ENCODE results near the gene DPH3. TPM values are rescaled to one million over a fixed set of nuclear protein-coding genes. Genes with fewer than 3 reads are reported as not detected.

DPH3 gene
- total RNA-seq, 2 donors from 2014 or later: 34.5 to 36.4 TPM

- H3K9me3 Mint-ChIP-seq: no peaks in the 10 kb centered on the region
- no peaks in the 10 kb centered on the region for H3K27me3 ChIP-seq (ENCODE audit: control insufficient read depth, insufficient read depth, low read length, poor library complexity, severe bottlenecking)
- DNase-seq: no peak
- peaks cover 8% of the 10 kb centered on the region for H3K27me3 Mint-ChIP-seq (ENCODE audit: insufficient read depth)
- no peaks in the 10 kb centered on the region for H3K9me3 ChIP-seq (ENCODE audit: control insufficient read depth, low read length)
- H3K27ac Mint-ChIP-seq: no peak overlapping the region
- H3K4me1 ChIP-seq (ENCODE audit: control insufficient read depth, insufficient read depth, low read length): no peaks in the 10 kb centered on the region
- H3K9ac ChIP-seq (ENCODE audit: extremely low read depth, low read length, poor library complexity, severe bottlenecking): no peak overlapping the region
- H3K36me3 ChIP-seq (ENCODE audit: control insufficient read depth, insufficient read depth, low read length): no peaks in the 10 kb centered on the region
- no peak overlapping the region for H3K27ac ChIP-seq (ENCODE audit: low read depth, low read length)
- TF ChIP-seq, protein P1, sequence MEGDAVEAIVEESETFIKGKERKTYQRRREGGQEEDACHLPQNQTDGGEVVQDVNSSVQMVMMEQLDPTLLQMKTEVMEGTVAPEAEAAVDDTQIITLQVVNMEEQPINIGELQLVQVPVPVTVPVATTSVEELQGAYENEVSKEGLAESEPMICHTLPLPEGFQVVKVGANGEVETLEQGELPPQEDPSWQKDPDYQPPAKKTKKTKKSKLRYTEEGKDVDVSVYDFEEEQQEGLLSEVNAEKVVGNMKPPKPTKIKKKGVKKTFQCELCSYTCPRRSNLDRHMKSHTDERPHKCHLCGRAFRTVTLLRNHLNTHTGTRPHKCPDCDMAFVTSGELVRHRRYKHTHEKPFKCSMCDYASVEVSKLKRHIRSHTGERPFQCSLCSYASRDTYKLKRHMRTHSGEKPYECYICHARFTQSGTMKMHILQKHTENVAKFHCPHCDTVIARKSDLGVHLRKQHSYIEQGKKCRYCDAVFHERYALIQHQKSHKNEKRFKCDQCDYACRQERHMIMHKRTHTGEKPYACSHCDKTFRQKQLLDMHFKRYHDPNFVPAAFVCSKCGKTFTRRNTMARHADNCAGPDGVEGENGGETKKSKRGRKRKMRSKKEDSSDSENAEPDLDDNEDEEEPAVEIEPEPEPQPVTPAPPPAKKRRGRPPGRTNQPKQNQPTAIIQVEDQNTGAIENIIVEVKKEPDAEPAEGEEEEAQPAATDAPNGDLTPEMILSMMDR (conservative IDR thresholded peaks at IDR 0.05): no peak
- H3K4me3 ChIP-seq (ENCODE audit: low read length): no peak overlapping the region
- 90 to 96% methylated on average over 2 of the region's 2 CpGs for WGBS, 2 experiments (ENCODE audit: insufficient coverage in 1 of 2, insufficient read length in 1 of 2)
- H3K4me1 Mint-ChIP-seq: no peaks in the 10 kb centered on the region
- H3K4me3 Mint-ChIP-seq: no peak overlapping the region
- no peaks in the 10 kb centered on the region for H3K36me3 Mint-ChIP-seq (ENCODE audit: low read depth)
These were observed 42.2 kb downstream of the DPH3 start for GRCh38 chr3:16222547-16222946.

GRCh38 chr3:16221990-16222389, 42.8 kb downstream of the DPH3 start:
- Histone ChIP-seq H3K9ac (ENCODE audit: extremely low read depth, low read length, poor library complexity, severe bottlenecking) (no peak overlapping the region), H3K27ac (ENCODE audit: low read depth, low read length) (no peak overlapping the region), H3K36me3 (ENCODE audit: control insufficient read depth, insufficient read depth, low read length) (no peaks in the 10 kb centered on the region), H3K4me3 (ENCODE audit: low read length) (no peak overlapping the region), H3K9me3 (ENCODE audit: control insufficient read depth, low read length) (no peaks in the 10 kb centered on the region), H3K27me3 (ENCODE audit: control insufficient read depth, insufficient read depth, low read length, poor library complexity, severe bottlenecking) (no peaks in the 10 kb centered on the region), H3K4me1 (ENCODE audit: control insufficient read depth, insufficient read depth, low read length) (no peaks in the 10 kb centered on the region)
- Mint-ChIP-seq H3K27me3 (ENCODE audit: insufficient read depth) (peaks cover 8% of the 10 kb centered on the region), H3K27ac (no peak overlapping the region), H3K4me1 (no peaks in the 10 kb centered on the region), H3K4me3 (no peak overlapping the region), H3K9me3 (no peaks in the 10 kb centered on the region), H3K36me3 (ENCODE audit: low read depth) (no peaks in the 10 kb centered on the region)
- TF ChIP-seq, protein P1 (conservative IDR thresholded peaks at IDR 0.05): no peak
- WGBS, 2 experiments (ENCODE audit: insufficient coverage in 1 of 2, insufficient read length in 1 of 2): 94 to 100% methylated on average over 1 to 2 of the region's 3 CpGs
- DNase-seq: no peak

DNA sequence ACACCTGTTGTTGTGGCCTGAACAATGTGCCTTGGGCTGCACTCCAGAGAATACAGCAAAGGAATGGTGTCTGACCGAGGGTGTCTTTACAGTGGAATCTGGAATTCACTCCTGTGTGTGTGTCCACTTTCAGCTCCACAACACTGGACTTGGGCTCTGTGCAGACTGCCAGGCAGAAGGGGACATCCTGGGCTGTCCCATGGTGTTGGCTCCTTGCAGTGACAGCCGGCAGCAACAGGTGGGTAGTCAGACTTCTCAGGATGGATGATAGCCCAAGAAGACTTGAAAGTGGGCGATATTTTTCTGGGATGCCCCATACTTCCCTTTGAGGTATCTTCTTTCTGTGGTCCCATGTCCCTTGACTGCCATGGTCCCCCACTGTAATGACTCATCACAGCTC, 45.0 kb downstream of the DPH3 start:
- Histone ChIP-seq H3K27ac (ENCODE audit: low read depth, low read length) (no peak overlapping the region), H3K4me3 (ENCODE audit: low read length) (no peak overlapping the region), H3K27me3 (ENCODE audit: control insufficient read depth, insufficient read depth, low read length, poor library complexity, severe bottlenecking) (no peaks in the 10 kb centered on the region), H3K36me3 (ENCODE audit: control insufficient read depth, insufficient read depth, low read length) (no peaks in the 10 kb centered on the region), H3K9me3 (ENCODE audit: control insufficient read depth, low read length) (no peaks in the 10 kb centered on the region), H3K9ac (ENCODE audit: extremely low read depth, low read length, poor library complexity, severe bottlenecking) (no peak overlapping the region), H3K4me1 (ENCODE audit: control insufficient read depth, insufficient read depth, low read length) (no peaks in the 10 kb centered on the region)
- Mint-ChIP-seq H3K4me3 (no peak overlapping the region), H3K4me1 (no peaks in the 10 kb centered on the region), H3K36me3 (ENCODE audit: low read depth) (no peaks in the 10 kb centered on the region), H3K9me3 (no peaks in the 10 kb centered on the region), H3K27ac (no peak overlapping the region), H3K27me3 (ENCODE audit: insufficient read depth) (peaks cover 11% of the 10 kb centered on the region)
- TF ChIP-seq, protein P1 (conservative IDR thresholded peaks at IDR 0.05): no peak
- 91 to 100% methylated on average over 2 to 3 of the region's 3 CpGs for WGBS, 2 experiments (ENCODE audit: insufficient coverage in 1 of 2, insufficient read length in 1 of 2)
- no peak for DNase-seq

All from endodermal cell (in vitro differentiated cells).